Endothelial cell of umbilical vein (primary cell): ENCODE data around the gene COL16A1. TPM values are rescaled to one million over a fixed set of nuclear protein-coding genes. Genes with fewer than 3 reads are reported as not detected.

Experiments
- BruUV-seq: library from RNA; stranded (reverse); fragments of 400-500 nt; replicated peaks from 2 replicates; lab custom pipeline; 2021; lab: Mats Ljungman, UMichigan
- CTCF ChIA-PET: fragments of 300-600, 350-600 bp; sonication (Branson Sonifier 250); formaldehyde crosslinking; loops from one replicate; lab custom pipeline; 2021; ENCODE audit warnings: antibody characterized with exemption, inconsistent platforms; lab: Charles Lee
- POLR2A ChIA-PET: fragments of 300-600, 350-600 bp; sonication (Branson Sonifier 250); formaldehyde crosslinking; loops from one replicate; lab custom pipeline; 2021; ENCODE audit warnings: antibody characterized with exemption, inconsistent platforms; lab: Charles Lee
- DNase-seq: peaks from one replicate; pipeline ENCODE4 v3.0.0-alpha.2; 2011; ENCODE audit warnings: low read depth, low spot score
- FAIRE-seq: peaks from 2 replicates; lab custom pipeline; 2011; peaks lifted over from hg19 to GRCh38; lab: Jason Lieb, UNC
- H2AFZ ChIP-seq: 2 replicates; pipeline ENCODE4 v1.6.0; 2012; ENCODE audit warnings: low read depth, low read length, control low read depth, inconsistent platforms
- H3K27ac ChIP-seq: 2 replicates; pipeline ENCODE4 v1.5.1; 2011; ENCODE audit warnings: low read depth, mild to moderate bottlenecking, control low read depth, low read length, moderate library complexity; ENCODE audit not compliant: insufficient read depth
- H3K27me3 ChIP-seq, 2 experiments: 2 replicates each; pipeline versions ENCODE4 v1.6.0 to v1.6.1; 2011; ENCODE audit warnings: low read length in 2 of 2, mixed read lengths in 1 of 2; ENCODE audit not compliant: control insufficient read depth in 2 of 2, insufficient read depth in 2 of 2
- H3K36me3 ChIP-seq, 2 experiments: 2 replicates in 1 of 2; 3 replicates in 1 of 2; pipeline ENCODE4 v1.5.1; 2011; ENCODE audit warnings: low read length in 2 of 2, mild to moderate bottlenecking in 1 of 2, moderate library complexity in 1 of 2; ENCODE audit not compliant: control insufficient read depth in 2 of 2, insufficient read depth in 2 of 2; ENCODE audit errors: extremely low read depth in 1 of 2
- H3K4me1 ChIP-seq: 3 replicates; pipeline ENCODE4 v1.5.1; 2011; ENCODE audit warnings: mild to moderate bottlenecking, low read length; ENCODE audit not compliant: control insufficient read depth, insufficient read depth; ENCODE audit errors: extremely low read depth
- H3K4me2 ChIP-seq: 2 replicates; pipeline ENCODE4 v1.6.1; 2011; ENCODE audit warnings: low read length, control low read depth, mixed read lengths; ENCODE audit not compliant: insufficient read depth
- H3K4me3 ChIP-seq, 3 experiments: fragments of 200-600 bp in 1 of 3; sonication (generic), shearing (Covaris generic) in 1 of 3; replicated peaks in 1 of 3; 2 replicates each; pipeline ENCODE4 v1.5.1; 2011 to 2016; ENCODE audit warnings: control low read depth in 3 of 3, low read length in 3 of 3, mild to moderate bottlenecking in 2 of 3, inconsistent platforms in 1 of 3, low read depth in 1 of 3, moderate library complexity in 1 of 3; ENCODE audit not compliant: insufficient read depth in 1 of 3
- H3K79me2 ChIP-seq: 2 replicates; pipeline ENCODE4 v1.6.0; 2012; ENCODE audit warnings: low read length, inconsistent platforms; ENCODE audit not compliant: control insufficient read depth, insufficient read depth
- H3K9ac ChIP-seq: replicated peaks from 2 replicates; pipeline ENCODE3; 2011; ENCODE audit warnings: low read length, control low read depth; ENCODE audit not compliant: insufficient read depth; ENCODE audit errors: extremely low read depth
- H3K9me1 ChIP-seq: replicated peaks from 3 replicates; pipeline ENCODE4 v1.6.0; 2011; ENCODE audit warnings: mild to moderate bottlenecking, low read length; ENCODE audit not compliant: control insufficient read depth, insufficient read depth; ENCODE audit errors: extremely low read depth
- H3K9me3 ChIP-seq: replicated peaks from 2 replicates; pipeline ENCODE4 v1.5.1; 2012; ENCODE audit warnings: low read length, inconsistent platforms; ENCODE audit not compliant: control insufficient read depth, insufficient read depth
- H4K20me1 ChIP-seq: replicated peaks from 2 replicates; pipeline ENCODE3; 2011; ENCODE audit warnings: mild to moderate bottlenecking, low read length; ENCODE audit not compliant: control insufficient read depth, insufficient read depth; ENCODE audit errors: extremely low read depth
- EZH2 ChIP-seq: IDR thresholded peaks from 2 replicates; pipeline ENCODE4 v1.6.1; 2012; ENCODE audit warnings: borderline replicate concordance, low read depth, mild to moderate bottlenecking, moderate library complexity, low read length, inconsistent platforms; ENCODE audit not compliant: severe bottlenecking
- FOS ChIP-seq: IDR thresholded peaks from 2 replicates; pipeline ENCODE4 v1.6.1; 2011; ENCODE audit warnings: mild to moderate bottlenecking, low read length, moderate library complexity, borderline replicate concordance; ENCODE audit not compliant: insufficient read depth
- GATA2 ChIP-seq: IDR thresholded peaks from 2 replicates; pipeline ENCODE4 v1.7.0; 2011; ENCODE audit warnings: low read depth, mild to moderate bottlenecking, moderate library complexity, mixed read lengths, low read length; ENCODE audit not compliant: insufficient read length, insufficient read depth
- JUN ChIP-seq: IDR thresholded peaks from 2 replicates; pipeline ENCODE4 v1.6.1; 2011; ENCODE audit warnings: borderline replicate concordance, low read depth; ENCODE audit not compliant: insufficient read length, insufficient read depth
- MYC ChIP-seq: IDR thresholded peaks from one replicate; pipeline ENCODE4 v1.6.1; 2011; ENCODE audit warnings: mild to moderate bottlenecking, low read depth, low read length
- POLR2A ChIP-seq: IDR thresholded peaks from 2 replicates; pipeline ENCODE4 v1.6.1; 2012; ENCODE audit warnings: low read depth, mild to moderate bottlenecking, control low read depth, low read length
- POLR2AphosphoS5 ChIP-seq: IDR thresholded peaks from 2 replicates; pipeline ENCODE4 v1.6.1; 2012; ENCODE audit warnings: low read depth, mild to moderate bottlenecking, control low read depth, low read length, moderate library complexity; ENCODE audit not compliant: insufficient read depth
- dilution Hi-C: fragments of 300-500 bp; cut with MboI; formaldehyde crosslinking; loops from one replicate; pipeline ENCODE4 v1.15.0; 2019; ENCODE audit warnings: low sequenced_read_pairs; ENCODE audit not compliant: extremely low pct_ligation_motif_present
- intact Hi-C: fragments of 100-400 bp; cut with micrococcal nuclease; formaldehyde crosslinking; loops from one replicate; pipeline ENCODE4 v1.10.0; 2022
- polyA plus RNA-seq, 4 experiments: library from polyadenylated mRNA; depleted of rRNA in 3 of 4; stranded (reverse) in 3 of 4; unstranded in 1 of 4; fragments of >200 nt; gene quantifications; 2 replicates each; pipeline versions ENCODE4 v1.2.1 to v1.2.3, GENCODE V29; 2011 to 2012; ENCODE audit warnings: missing spikeins in 1 of 4
- total RNA-seq: library from RNA; stranded (reverse); gene quantifications from 2 replicates; pipeline ENCODE4 v1.2.3, GENCODE V29; 2021
- TF ChIP-seq, protein P1 (sequence below): IDR thresholded peaks from 2 replicates; pipeline ENCODE4 v1.6.1; 2011; ENCODE audit not compliant: insufficient read depth, insufficient read length
- TF ChIP-seq, protein P2 (sequence below), 2 donors: IDR thresholded peaks; 1 replicate in 1 of 2; 2 replicates in 1 of 2; pipeline ENCODE4 v1.5.1; 2011; ENCODE audit warnings: low read length in 2 of 2, mild to moderate bottlenecking in 2 of 2, moderate library complexity in 2 of 2, control low read depth in 1 of 2, inconsistent platforms in 1 of 2, low read depth in 1 of 2; ENCODE audit not compliant: insufficient read depth in 1 of 2; ENCODE audit errors: extremely low read depth in 1 of 2

COL16A1 gene
- total and polyA plus RNA-seq, 2 donors (not counting 3 experiments of a cell fraction or from before 2014, with no cell fraction given), result 0.68 to 1.2 TPM

DNA sequence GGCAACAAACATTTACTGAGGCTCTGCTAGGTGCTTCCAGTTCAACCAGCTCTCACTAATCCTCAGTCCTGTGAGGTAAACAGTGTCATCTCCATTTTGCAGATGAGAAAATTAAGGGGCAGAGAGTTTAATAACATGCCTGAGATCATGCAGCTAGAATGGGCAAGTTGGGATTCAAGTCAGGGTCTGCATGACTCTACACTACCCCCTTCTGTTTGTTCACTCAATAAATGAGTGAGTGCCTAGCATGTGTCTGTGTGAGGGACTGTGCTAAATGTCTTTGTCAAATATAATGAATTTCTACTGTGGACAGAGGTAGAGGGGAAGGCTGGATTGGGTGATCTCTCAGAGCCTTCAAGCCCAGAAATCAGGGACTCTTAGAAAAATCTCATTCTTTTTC is 63.6 kb downstream of the COL16A1 start:
- no peak overlapping the region for H3K4me2 ChIP-seq
- no peak overlapping the region for H3K4me3 ChIP-seq
- ChIA-PET CTCF (interaction anchor here (0.9 to 2.1 kb wide), 6 partner anchors 11 to 77 kb away, joined by 3 to 8 read pairs (median 4); no protein-coding TSS in a partner anchor), POLR2A (no interaction called here)
- H3K27me3 ChIP-seq, result no peaks in the 10 kb centered on the region
- peaks cover 74% of the 10 kb centered on the region for H3K79me2 ChIP-seq
- H3K9me1 ChIP-seq, result no peaks in the 10 kb centered on the region
- no peak overlapping the region for H3K27ac ChIP-seq
- no peak overlapping the region for H2AFZ ChIP-seq
- no peak overlapping the region for H3K9ac ChIP-seq
- no TSS peak for BruUV-seq
- no peaks in the 10 kb centered on the region for H4K20me1 ChIP-seq
- no peak for DNase-seq
- peaks cover 17% of the 10 kb centered on the region for H3K4me1 ChIP-seq
- H3K9me3 ChIP-seq, result no peaks in the 10 kb centered on the region
- TF ChIP-seq MYC, result no peak
- TF ChIP-seq POLR2A, result no peak
- no peak for TF ChIP-seq POLR2AphosphoS5
- TF ChIP-seq JUN, result no peak
- no peak for TF ChIP-seq EZH2
- TF ChIP-seq, protein P1, sequence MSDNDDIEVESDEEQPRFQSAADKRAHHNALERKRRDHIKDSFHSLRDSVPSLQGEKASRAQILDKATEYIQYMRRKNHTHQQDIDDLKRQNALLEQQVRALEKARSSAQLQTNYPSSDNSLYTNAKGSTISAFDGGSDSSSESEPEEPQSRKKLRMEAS, result no peak
- TF ChIP-seq GATA2, result no peak
- TF ChIP-seq, protein P2, sequence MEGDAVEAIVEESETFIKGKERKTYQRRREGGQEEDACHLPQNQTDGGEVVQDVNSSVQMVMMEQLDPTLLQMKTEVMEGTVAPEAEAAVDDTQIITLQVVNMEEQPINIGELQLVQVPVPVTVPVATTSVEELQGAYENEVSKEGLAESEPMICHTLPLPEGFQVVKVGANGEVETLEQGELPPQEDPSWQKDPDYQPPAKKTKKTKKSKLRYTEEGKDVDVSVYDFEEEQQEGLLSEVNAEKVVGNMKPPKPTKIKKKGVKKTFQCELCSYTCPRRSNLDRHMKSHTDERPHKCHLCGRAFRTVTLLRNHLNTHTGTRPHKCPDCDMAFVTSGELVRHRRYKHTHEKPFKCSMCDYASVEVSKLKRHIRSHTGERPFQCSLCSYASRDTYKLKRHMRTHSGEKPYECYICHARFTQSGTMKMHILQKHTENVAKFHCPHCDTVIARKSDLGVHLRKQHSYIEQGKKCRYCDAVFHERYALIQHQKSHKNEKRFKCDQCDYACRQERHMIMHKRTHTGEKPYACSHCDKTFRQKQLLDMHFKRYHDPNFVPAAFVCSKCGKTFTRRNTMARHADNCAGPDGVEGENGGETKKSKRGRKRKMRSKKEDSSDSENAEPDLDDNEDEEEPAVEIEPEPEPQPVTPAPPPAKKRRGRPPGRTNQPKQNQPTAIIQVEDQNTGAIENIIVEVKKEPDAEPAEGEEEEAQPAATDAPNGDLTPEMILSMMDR (IDR thresholded peaks at IDR 0.05; ENCODE audit: extremely low read depth in 1 of 2, insufficient read depth in 1 of 2, low read depth in 1 of 2, low read length in 2 of 2), result no peak
- TF ChIP-seq FOS, result no peak
- intact Hi-C loops (loop anchor here (10.0 kb wide), 1 partner anchor 295 kb away; the partner anchor contains the start of gene PTP4A2), dilution Hi-C loops (no loop called here)
- no peaks in the 10 kb centered on the region for H3K36me3 ChIP-seq
- no peak for FAIRE-seq
